ENCODE results near the gene ALOX15B.

Gene ALOX15B

DNA sequence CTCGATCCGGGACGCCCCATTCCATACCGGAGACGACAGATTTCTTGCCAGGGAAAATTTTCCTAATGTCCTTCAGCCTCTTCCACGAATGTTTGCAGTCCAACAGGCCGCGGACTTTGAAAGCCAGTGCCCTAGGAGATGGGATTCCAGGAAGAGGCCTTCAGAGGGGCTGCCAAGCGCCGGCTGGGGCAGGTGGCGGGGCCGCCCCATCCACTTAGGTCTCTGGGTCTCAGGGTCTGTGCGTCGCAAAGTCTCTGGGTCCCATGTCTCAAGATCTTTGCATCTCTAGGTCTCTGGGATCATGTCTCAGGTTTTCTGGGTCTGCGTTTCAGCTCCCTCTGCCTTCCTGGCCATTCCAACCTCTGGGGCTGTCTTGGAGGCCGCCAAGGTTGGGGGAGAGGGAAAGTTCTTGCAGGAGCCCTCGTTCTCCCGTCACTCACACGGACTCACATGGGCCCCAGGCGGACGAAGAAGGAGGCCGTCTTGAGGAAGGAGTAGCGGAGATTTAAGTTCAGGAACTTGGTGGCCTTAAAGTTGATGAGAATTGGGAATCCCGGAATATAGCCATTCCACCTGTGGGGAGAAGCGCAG, 41.4 kb downstream of the ALOX15B start:
- no peak for DNase-seq (ENCODE audit: low spot score)

DNA sequence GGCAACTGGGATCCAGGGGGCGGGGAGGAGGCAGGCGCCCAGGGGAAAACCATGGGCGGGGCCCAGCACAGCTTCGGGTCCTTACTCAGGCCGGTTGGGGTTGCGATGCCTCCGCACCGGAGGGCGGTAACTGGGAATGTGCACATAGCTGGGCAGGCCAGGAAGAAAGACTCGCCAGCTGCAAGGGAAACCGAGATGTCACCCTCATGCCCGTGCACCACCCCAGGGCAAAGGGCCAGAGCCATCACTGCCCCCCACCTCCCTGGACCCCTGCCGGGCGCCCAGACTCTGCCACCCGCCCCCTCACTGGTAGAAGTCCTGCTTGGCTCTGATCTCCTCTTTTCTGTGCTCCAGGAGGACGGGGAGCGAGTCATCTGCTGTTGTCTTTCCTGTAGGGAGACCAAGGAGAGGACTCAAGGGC, 42.0 kb downstream of the ALOX15B start:
- no peak for DNase-seq (ENCODE audit: low spot score)

DNA sequence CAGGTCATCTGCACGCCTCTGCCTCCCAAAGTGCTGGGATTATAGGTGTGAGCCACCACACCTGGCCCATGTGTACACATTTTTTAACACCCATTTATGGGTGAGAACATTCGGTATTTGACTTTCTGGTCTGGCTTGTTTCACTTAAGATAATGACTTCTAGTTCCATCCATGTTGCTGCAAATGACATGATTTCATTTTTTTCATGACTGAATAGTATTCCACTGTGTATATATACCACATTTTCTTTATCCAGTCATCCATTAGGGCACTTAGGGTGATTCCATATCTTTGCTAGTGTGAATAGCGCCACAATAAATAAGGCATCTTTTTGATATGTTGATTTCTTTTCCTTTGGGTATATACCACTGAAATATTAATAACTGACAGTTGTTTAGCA, 43.0 kb downstream of the ALOX15B start:
- DNase-seq (ENCODE audit: low spot score), result no peak

- DNase-seq (ENCODE audit: low spot score), result no peak
Measured at GRCh38 chr17:8082292-8082691, 43.4 kb downstream of the ALOX15B start.

GRCh38 chr17:8084250-8084649, 45.4 kb downstream of the ALOX15B start:
- DNase-seq (ENCODE audit: low spot score), result no peak

DNA sequence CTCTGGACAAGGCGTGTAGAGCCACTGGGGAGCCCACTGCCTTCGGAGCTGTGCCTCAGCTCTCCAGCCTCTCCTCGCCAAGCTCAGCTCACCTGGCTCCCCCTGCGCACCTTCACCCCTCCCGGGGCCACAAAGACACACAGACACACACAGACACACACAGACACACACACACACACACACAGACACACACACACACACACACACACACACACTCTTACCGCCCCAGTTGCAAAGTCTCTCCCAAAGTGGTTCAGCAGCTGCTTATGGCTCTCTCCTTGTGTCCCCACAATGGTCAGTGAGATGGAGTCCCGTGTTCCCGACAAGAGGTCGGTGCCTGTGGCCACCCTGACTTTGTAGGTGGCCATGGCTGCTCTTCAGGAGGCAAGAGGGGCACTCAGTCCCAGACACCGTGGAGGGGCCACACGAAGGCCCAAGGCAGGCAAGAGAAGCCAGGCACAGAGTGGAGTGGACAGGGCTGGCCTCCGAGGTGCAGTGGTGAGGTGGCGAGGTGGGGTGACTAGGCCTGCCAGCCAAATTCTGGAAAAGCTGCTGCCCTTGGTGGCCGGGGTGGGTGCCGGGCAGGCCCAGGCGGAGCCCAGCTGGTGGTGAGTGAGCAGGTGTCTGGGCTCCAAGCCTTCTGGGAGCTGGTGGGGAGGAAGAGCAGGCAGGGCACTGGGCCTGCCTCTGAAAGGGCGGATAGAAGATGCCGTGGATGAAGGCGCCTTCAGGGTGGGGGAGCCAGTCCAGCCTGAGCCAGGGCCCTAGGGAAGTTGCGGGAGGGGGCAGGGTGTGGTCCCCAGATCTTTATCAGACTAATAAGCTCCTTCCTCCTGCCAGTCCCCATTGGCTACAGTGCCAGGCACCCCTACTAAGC, 48.5 kb downstream of the ALOX15B start, which contains the start of gene ALOX12B:
ALOX12B (minus strand) TSS at position 642 of the 877 bp plus-strand sequence; CDS start at position 368, 274 bp downstream.
- no peak for DNase-seq (ENCODE audit: low spot score)

- DNase-seq (ENCODE audit: low spot score), result no peak
Measured at GRCh38 chr17:8087952-8088230, 49.0 kb downstream of the ALOX15B start.

DNA sequence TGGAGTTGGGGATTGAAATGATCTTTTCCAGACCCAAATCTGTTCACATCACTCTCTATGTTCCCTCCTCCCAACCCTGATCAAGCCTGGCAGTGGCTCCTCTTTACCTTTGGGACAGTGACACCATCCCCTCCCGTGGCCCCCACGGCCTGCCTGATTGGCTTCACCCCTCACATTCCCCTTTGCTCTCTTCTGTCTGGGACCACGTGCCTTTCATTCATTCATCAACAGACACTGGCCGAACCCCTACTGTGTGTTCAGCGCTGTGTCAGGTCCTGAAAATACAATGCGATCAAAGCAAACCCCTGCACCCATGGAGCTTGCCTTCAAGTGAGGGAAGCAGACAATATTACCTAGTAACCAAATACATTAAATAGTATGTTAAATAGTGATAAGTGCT, 50.9 kb downstream of the ALOX15B start:
- no peak for DNase-seq (ENCODE audit: low spot score)

GRCh38 chr17:8091033-8091687, 52.3 kb downstream of the ALOX15B start:
- DNase-seq (ENCODE audit: low spot score), result no peak

- DNase-seq (ENCODE audit: low spot score), result no peak
Measured at GRCh38 chr17:8095361-8095760, 56.5 kb downstream of the ALOX15B start.

GRCh38 chr17:8096541-8096940, 57.7 kb downstream of the ALOX15B start:
- DNase-seq (ENCODE audit: low spot score), result no peak
